MM.1S (cell line): ENCODE measurements around the gene UTP20.

Experiments used
- DNase-seq: peaks from one replicate; pipeline ENCODE4 v3.0.0-alpha.2; 2015
- H2AFZ ChIP-seq: fragments of 300-600 bp; sonication (generic); 2 replicates; pipeline ENCODE4 v1.6.0; 2016; ENCODE audit warnings: antibody characterized with exemption, low read length
- H3F3A ChIP-seq: fragments of 300-600 bp; sonication (generic); 2 replicates; pipeline ENCODE4 v1.6.1; 2016; ENCODE audit warnings: mild to moderate bottlenecking, antibody characterized with exemption, low read length, moderate library complexity, mixed read lengths; ENCODE audit not compliant: insufficient read depth
- H3K27ac ChIP-seq: fragments of 300-600 bp; sonication (generic); 2 replicates; pipeline ENCODE4 v1.5.1; 2016; ENCODE audit warnings: mild to moderate bottlenecking, low read length
- H3K27me3 ChIP-seq: fragments of 300-600 bp; sonication (generic); replicated peaks from 2 replicates; pipeline ENCODE4 v1.6.0; 2016; ENCODE audit warnings: low read length; ENCODE audit not compliant: insufficient read depth
- H3K36me3 ChIP-seq: fragments of 300-600 bp; sonication (generic); replicated peaks from 2 replicates; pipeline ENCODE4 v1.6.1; 2016; ENCODE audit warnings: mild to moderate bottlenecking, low read length, mixed read lengths; ENCODE audit not compliant: insufficient read depth
- H3K4me1 ChIP-seq: fragments of 300-600 bp; sonication (generic); 2 replicates; pipeline ENCODE4 v1.6.1; 2016; ENCODE audit warnings: low read length, mixed read lengths
- H3K4me2 ChIP-seq: fragments of 300-600 bp; sonication (generic); 2 replicates; pipeline ENCODE4 v1.6.0; 2016; ENCODE audit warnings: low read depth, low read length
- H3K4me3 ChIP-seq: fragments of 300-600 bp; sonication (generic); 2 replicates; pipeline ENCODE4 v1.5.1; 2016; ENCODE audit warnings: low read length, mixed read lengths
- H3K79me2 ChIP-seq: fragments of 300-600 bp; sonication (generic); 2 replicates; pipeline ENCODE4 v1.6.1; 2016; ENCODE audit warnings: mixed run types, low read length, mixed read lengths
- H3K9ac ChIP-seq: fragments of 300-600 bp; sonication (generic); 2 replicates; pipeline ENCODE4 v1.6.1; 2016; ENCODE audit warnings: low read length, mixed read lengths
- H3K9me2 ChIP-seq: fragments of 300-600 bp; sonication (generic); replicated peaks from 2 replicates; pipeline ENCODE4 v1.6.1; 2016; ENCODE audit warnings: mild to moderate bottlenecking, low read length, mixed read lengths; ENCODE audit not compliant: insufficient read depth
- H3K9me3 ChIP-seq: fragments of 300-600 bp; sonication (generic); replicated peaks from 2 replicates; pipeline ENCODE4 v1.6.1; 2016; ENCODE audit warnings: mild to moderate bottlenecking, low read length, mixed read lengths; ENCODE audit not compliant: insufficient read depth
- H4K20me1 ChIP-seq: fragments of 300-600 bp; sonication (generic); 2 replicates; pipeline ENCODE4 v1.6.1; 2016; ENCODE audit warnings: mild to moderate bottlenecking, low read length, moderate library complexity, mixed read lengths; ENCODE audit not compliant: insufficient read depth
- EZH2 ChIP-seq: fragments of 300-600 bp; sonication (generic); optimal IDR thresholded peaks from 2 replicates; pipeline ENCODE3; 2017; ENCODE audit warnings: low read depth, mild to moderate bottlenecking, antibody characterized with exemption, low read length, mixed read lengths
- EZH2phosphoT487 ChIP-seq: fragments of 300-600 bp; sonication (generic); IDR thresholded peaks from 2 replicates; pipeline ENCODE4 v1.6.1; 2018; ENCODE audit warnings: antibody characterized with exemption, low read length
- TF ChIP-seq, protein P1 (sequence below): fragments of 300-600 bp; sonication (generic); IDR thresholded peaks from 2 replicates; pipeline ENCODE4 v1.5.1; 2016; ENCODE audit warnings: antibody characterized with exemption, low read length, mixed read lengths

The UTP20 gene

DNA sequence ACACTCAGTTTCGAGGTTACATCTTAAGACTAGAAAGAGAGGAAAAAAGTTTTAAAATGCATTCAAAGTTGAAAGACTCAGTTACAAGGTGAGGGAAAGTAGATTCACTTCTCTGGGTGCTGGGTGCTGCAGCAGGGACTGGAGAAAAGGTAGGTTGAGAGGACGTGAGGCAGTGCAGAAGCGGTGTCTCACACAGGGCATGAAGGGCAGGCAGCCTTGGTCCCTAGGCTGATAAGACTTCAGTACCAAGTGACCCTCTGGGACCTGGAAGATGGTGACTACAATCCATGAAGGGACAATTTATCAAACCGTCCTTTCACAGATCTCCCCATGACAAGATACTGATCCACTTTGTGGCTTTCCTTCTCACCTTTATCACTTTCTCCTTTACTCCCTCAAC is 22.5 kb upstream of the UTP20 start:
- DNase-seq = no peak

DNA sequence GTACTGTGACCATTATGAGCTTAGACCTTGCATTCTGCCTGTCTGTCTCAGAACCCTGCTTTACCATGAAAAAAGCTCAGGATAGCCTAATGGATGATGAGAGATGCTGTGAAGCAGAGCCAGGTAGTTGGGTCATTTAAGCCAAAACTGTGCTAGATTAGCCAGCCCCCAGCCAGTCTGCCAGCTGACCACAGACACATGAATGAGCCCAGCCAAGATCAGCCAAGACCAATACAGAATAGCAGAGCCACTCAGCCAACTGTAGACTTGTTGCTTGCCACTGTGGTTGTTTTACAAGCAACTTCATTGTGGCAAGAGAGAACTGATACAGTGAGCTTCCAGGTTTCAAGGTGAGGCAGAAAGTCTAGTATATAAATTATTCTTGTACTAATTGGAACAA is 12.8 kb upstream of the UTP20 start:
- H3K79me2 ChIP-seq = no peaks in the 10 kb centered on the region
- no peaks in the 10 kb centered on the region for H4K20me1 ChIP-seq
- no peaks in the 10 kb centered on the region for H3K4me1 ChIP-seq
- H3K36me3 ChIP-seq = no peaks in the 10 kb centered on the region
- no peaks in the 10 kb centered on the region for H3F3A ChIP-seq
- H3K9ac ChIP-seq = no peak overlapping the region
- no peaks in the 10 kb centered on the region for H3K27me3 ChIP-seq
- no peak overlapping the region for H3K27ac ChIP-seq
- no peak overlapping the region for H2AFZ ChIP-seq
- H3K9me2 ChIP-seq = no peaks in the 10 kb centered on the region
- no peak overlapping the region for H3K4me3 ChIP-seq
- H3K4me2 ChIP-seq = no peak overlapping the region
- H3K9me3 ChIP-seq = no peaks in the 10 kb centered on the region
- TF ChIP-seq EZH2phosphoT487 (no peak), EZH2 (no peak)
- TF ChIP-seq, protein P1, sequence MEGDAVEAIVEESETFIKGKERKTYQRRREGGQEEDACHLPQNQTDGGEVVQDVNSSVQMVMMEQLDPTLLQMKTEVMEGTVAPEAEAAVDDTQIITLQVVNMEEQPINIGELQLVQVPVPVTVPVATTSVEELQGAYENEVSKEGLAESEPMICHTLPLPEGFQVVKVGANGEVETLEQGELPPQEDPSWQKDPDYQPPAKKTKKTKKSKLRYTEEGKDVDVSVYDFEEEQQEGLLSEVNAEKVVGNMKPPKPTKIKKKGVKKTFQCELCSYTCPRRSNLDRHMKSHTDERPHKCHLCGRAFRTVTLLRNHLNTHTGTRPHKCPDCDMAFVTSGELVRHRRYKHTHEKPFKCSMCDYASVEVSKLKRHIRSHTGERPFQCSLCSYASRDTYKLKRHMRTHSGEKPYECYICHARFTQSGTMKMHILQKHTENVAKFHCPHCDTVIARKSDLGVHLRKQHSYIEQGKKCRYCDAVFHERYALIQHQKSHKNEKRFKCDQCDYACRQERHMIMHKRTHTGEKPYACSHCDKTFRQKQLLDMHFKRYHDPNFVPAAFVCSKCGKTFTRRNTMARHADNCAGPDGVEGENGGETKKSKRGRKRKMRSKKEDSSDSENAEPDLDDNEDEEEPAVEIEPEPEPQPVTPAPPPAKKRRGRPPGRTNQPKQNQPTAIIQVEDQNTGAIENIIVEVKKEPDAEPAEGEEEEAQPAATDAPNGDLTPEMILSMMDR = no peak
- no peak for DNase-seq

More for the DNA sequence above, 22.5 kb upstream of the UTP20 start:
- no peaks in the 10 kb centered on the region for H3F3A ChIP-seq
- no peaks in the 10 kb centered on the region for H3K79me2 ChIP-seq
- no peaks in the 10 kb centered on the region for H3K27me3 ChIP-seq
- H3K9me2 ChIP-seq = no peaks in the 10 kb centered on the region
- H4K20me1 ChIP-seq = no peaks in the 10 kb centered on the region
- no peak overlapping the region for H3K9ac ChIP-seq
- H3K27ac ChIP-seq = no peak overlapping the region
- H3K4me3 ChIP-seq = no peak overlapping the region
- no peak for TF ChIP-seq EZH2phosphoT487
- TF ChIP-seq, protein P1 = no peak
- TF ChIP-seq EZH2 = no peak
- H3K4me1 ChIP-seq = peaks cover 10% of the 10 kb centered on the region
- no peak overlapping the region for H2AFZ ChIP-seq
- no peaks in the 10 kb centered on the region for H3K36me3 ChIP-seq
- H3K4me2 ChIP-seq = no peak overlapping the region
- H3K9me3 ChIP-seq = no peaks in the 10 kb centered on the region

DNA sequence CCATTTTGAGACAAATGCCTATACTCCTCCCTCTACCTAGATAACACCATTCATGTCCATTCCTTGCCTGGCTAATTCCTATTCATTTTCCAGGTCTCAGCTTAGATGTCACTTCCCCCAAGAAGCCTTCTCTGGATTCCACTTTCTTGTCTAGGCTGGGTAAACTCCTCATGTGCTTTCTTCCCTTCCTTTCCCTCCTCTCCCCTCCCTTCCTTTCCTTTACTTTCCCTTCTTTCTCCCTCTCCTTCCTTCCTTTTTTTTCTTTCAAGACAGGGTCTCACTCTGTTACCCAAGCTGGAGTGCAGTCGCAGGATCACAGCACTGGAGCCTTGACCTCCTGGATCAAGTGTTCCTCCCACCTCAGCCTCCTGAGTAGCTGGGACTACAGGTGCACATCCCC is 3.5 kb upstream of the UTP20 start:
- DNase-seq = no peak
- peaks cover 8% of the 10 kb centered on the region for H3K4me1 ChIP-seq
- peaks cover 15% of the 10 kb centered on the region for H3K79me2 ChIP-seq
- H3K9ac ChIP-seq = no peak overlapping the region
- H3F3A ChIP-seq = 0 out of 2 replicates have a peak, but pooled peaks cover 4% of the 10 kb centered on the region
- no peaks in the 10 kb centered on the region for H4K20me1 ChIP-seq
- TF ChIP-seq, protein P1 = no peak
- no peak for TF ChIP-seq EZH2phosphoT487
- TF ChIP-seq EZH2 = no peak
- H3K9me2 ChIP-seq = no peaks in the 10 kb centered on the region
- H3K9me3 ChIP-seq = no peaks in the 10 kb centered on the region
- H3K27ac ChIP-seq = no peak overlapping the region
- no peak overlapping the region for H3K4me3 ChIP-seq
- H3K36me3 ChIP-seq = no peaks in the 10 kb centered on the region
- no peak overlapping the region for H2AFZ ChIP-seq
- H3K4me2 ChIP-seq = no peak overlapping the region
- H3K27me3 ChIP-seq = no peaks in the 10 kb centered on the region
